WTC11 (cell line): Measurements from ENCODE around the gene HEATR5A.

ENCODE experiments used
- CREM ChIP-seq: sonication (generic); formaldehyde crosslinking; IDR thresholded peaks from 2 replicates; pipeline ENCODE4 v1.8.1; 2022; ENCODE audit warnings: mild to moderate bottlenecking, missing genetic modification reagents, moderate library complexity
- ETV6 ChIP-seq: sonication (generic); formaldehyde crosslinking; IDR thresholded peaks from 2 replicates; pipeline ENCODE4 v1.8.1; 2022; ENCODE audit warnings: mild to moderate bottlenecking, missing genetic modification reagents
- HMGXB4 ChIP-seq: sonication (generic); formaldehyde crosslinking; IDR thresholded peaks from 2 replicates; pipeline ENCODE4 v1.8.1; 2023; ENCODE audit warnings: mild to moderate bottlenecking, moderate library complexity, missing genetic modification reagents
- NFATC4 ChIP-seq: fragments of 250-450 bp; sonication (Bioruptor Pico); IDR thresholded peaks from 2 replicates; pipeline ENCODE4 v1.9.0; 2021; ENCODE audit warnings: mild to moderate bottlenecking
- NR2C2 ChIP-seq: sonication (generic); formaldehyde crosslinking; IDR thresholded peaks from 2 replicates; pipeline ENCODE4 v1.8.0; 2022; ENCODE audit warnings: mild to moderate bottlenecking, missing genetic modification reagents
- SMAD4 ChIP-seq: sonication (generic); formaldehyde crosslinking; IDR thresholded peaks from 2 replicates; pipeline ENCODE4 v1.8.0; 2022; ENCODE audit warnings: mild to moderate bottlenecking, missing genetic modification reagents
- ZNF121 ChIP-seq: sonication (generic); formaldehyde crosslinking; IDR thresholded peaks from 2 replicates; pipeline ENCODE4 v1.8.0; 2023; ENCODE audit warnings: missing genetic modification reagents
- ZNF138 ChIP-seq: sonication (generic); formaldehyde crosslinking; conservative IDR thresholded peaks from 2 replicates; pipeline ENCODE4 v1.8.1; 2022; ENCODE audit warnings: mild to moderate bottlenecking, moderate library complexity, missing genetic modification reagents
- ZNF232 ChIP-seq: sonication (generic); formaldehyde crosslinking; IDR thresholded peaks from 2 replicates; pipeline ENCODE4 v1.8.0; 2022; ENCODE audit warnings: mild to moderate bottlenecking, missing genetic modification reagents
- ZNF317 ChIP-seq: sonication (generic); formaldehyde crosslinking; IDR thresholded peaks from 2 replicates; pipeline ENCODE4 v1.8.1; 2023; ENCODE audit warnings: low read depth, mild to moderate bottlenecking, moderate library complexity, missing genetic modification reagents, borderline replicate concordance
- TF ChIP-seq, protein P1 (sequence below): fragments of 200-600 bp; IDR thresholded peaks from 2 replicates; pipeline ENCODE4 v1.8.0; 2022; ENCODE audit warnings: antibody characterized with exemption

GRCh38 chr14:31303654-31304053, 116.7 kb downstream of the HEATR5A start:
- TF ChIP-seq SMAD4 (CRISPR knock-in tag) (no peak), HMGXB4 (CRISPR knock-in tag) (no peak), NR2C2 (CRISPR knock-in tag) (no peak), ZNF232 (no peak), ZNF317 (no peak), ETV6 (CRISPR knock-in tag) (no peak), ZNF138 (CRISPR knock-in tag) (no peak), NFATC4 (no peak), CREM (CRISPR knock-in tag) (no peak), ZNF121 (CRISPR knock-in tag) (no peak)
- TF ChIP-seq, protein P1, sequence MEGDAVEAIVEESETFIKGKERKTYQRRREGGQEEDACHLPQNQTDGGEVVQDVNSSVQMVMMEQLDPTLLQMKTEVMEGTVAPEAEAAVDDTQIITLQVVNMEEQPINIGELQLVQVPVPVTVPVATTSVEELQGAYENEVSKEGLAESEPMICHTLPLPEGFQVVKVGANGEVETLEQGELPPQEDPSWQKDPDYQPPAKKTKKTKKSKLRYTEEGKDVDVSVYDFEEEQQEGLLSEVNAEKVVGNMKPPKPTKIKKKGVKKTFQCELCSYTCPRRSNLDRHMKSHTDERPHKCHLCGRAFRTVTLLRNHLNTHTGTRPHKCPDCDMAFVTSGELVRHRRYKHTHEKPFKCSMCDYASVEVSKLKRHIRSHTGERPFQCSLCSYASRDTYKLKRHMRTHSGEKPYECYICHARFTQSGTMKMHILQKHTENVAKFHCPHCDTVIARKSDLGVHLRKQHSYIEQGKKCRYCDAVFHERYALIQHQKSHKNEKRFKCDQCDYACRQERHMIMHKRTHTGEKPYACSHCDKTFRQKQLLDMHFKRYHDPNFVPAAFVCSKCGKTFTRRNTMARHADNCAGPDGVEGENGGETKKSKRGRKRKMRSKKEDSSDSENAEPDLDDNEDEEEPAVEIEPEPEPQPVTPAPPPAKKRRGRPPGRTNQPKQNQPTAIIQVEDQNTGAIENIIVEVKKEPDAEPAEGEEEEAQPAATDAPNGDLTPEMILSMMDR, result no peak
